Measurements from ENCODE around the gene LINGO3. TPM values are rescaled to one million over a fixed set of nuclear protein-coding genes. Genes with fewer than 3 reads are reported as not detected.

Gene LINGO3
- total RNA-seq, 4 donors from 2014 or later, result not detected

DNA sequence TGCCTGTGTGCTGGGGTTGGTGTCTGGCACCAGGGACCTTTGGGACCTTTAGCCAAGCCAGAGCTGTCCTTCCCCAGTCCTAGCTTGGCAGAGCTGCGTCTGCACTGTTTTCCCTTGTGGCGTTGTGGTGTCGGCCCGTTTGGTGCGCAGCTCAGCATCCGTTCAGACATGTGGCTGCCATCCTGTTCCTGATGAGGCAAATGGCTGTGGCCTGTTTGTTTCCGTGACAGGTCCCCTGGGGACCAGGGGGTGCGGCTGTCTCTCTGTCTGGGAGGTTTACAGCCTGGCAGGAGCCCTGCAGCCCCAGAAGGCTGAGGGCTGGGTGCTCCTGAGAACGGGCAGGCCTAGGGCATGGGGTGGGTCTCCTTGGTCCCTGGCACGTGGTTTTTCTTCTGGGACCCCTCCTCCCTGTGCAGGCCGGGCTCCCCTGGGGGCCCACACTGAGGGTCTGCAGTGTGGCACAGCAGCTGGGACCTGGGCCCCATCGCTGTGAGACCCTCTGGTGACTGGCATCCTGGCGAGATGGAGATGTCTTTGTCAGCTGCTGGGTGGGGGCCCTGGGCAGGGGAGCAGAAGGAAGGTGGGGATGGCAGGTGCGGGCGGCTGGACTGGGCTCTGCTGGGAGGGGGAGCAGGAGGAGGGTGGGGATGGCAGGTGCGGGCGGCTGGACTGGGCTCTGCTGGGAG, 24.5 kb upstream of the LINGO3 start:
- DNase-seq (ENCODE audit: low spot score in 2 of 2), result no peak
- TF ChIP-seq POLR2A (IDR thresholded peaks at IDR 0.05) (no peak), EP300 (IDR thresholded peaks at IDR 0.05) (no peak)
- peaks cover 54% of the 10 kb centered on the region for H3K4me1 ChIP-seq

DNA sequence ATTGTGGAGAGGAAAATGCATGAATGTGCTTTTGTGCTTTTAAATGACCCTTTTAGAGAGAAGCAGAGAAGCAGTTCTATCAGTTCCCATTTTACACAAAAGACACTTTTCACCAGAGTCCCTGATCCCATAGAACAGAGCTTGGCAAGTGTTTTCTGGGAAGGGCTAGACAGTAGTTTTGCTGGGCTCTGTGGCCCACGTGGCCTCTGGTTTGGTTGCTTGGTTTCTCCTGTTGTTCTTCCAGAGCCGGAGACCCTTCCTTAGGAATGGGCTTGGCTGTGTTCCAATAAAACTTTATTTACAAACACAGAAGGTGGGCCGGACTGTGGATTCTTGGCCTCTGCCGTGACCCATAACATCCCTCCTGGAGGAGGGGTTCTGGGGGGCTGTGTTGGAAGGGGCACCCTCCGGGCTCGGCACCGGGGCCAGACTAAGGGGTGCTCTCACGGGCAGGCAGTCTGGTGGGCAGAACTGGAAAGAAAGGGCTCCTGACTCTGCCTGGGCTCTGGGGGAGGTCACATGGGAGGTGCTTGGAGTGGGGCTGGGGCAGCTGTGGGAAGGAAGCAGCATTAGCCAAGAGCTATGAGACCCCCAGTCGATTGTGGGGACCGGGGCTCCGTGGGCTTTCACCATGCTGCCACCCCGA, 23.8 kb upstream of the LINGO3 start:
- Histone ChIP-seq H3K27me3 (no peaks in the 10 kb centered on the region), H3K4me3 (no peak overlapping the region), H3K27ac (peak overlapping the region; percentile 22), H3K9me3 (no peaks in the 10 kb centered on the region), H3K4me1 (peaks cover 61% of the 10 kb centered on the region), H3K36me3 (no peaks in the 10 kb centered on the region)
- WGBS, result 85% methylated on average over 4 of the region's 12 CpGs
- no peak for DNase-seq (ENCODE audit: low spot score in 2 of 2)
- TF ChIP-seq EP300 (IDR thresholded peaks at IDR 0.05), result no peak
- no peak for TF ChIP-seq POLR2A (IDR thresholded peaks at IDR 0.05)
- TF ChIP-seq POLR2AphosphoS5 (IDR thresholded peaks at IDR 0.05), result no peak

More for the DNA sequence above, 24.5 kb upstream of the LINGO3 start:
- H3K27ac ChIP-seq, result peak overlapping the region; percentile 3
- no peaks in the 10 kb centered on the region for H3K27me3 ChIP-seq
- no peak overlapping the region for H3K4me3 ChIP-seq
- peaks cover 4% of the 10 kb centered on the region for H3K36me3 ChIP-seq
- WGBS, result 40% methylated on average over 5 of the region's 17 CpGs
- H3K9me3 ChIP-seq, result no peaks in the 10 kb centered on the region

DNA sequence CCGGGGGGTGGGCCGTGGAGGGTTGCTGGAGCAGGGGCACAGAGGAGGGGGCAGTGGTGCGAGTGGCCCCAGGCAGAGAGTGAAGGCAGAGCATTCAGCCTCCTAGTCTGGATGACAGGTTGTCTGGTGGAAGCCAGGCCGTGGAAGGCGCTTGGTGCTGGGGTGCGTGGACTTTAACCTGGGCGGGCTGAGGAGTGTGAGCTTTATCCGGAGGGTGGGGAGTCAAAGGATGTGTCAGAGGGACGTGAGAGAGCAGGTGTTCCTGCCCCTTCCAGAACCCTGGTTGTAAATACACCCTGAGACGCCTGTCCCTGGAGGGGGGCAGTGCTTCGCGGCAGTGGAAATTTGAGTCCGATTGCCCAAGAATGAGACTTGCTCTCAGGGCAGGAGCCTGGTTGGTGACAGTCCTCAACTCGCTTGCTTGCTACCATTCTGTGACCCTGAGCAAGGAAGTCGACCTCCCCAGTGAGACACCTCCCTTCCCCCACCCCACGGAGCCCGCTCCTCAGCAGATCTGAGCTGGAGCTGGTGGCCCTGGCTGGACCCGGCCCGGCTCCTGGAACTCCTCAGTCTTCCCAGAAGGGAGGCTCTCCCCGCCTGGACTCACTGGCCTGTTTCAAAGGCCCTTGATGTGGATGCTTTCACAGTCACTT, 22.8 kb upstream of the LINGO3 start:
- Histone ChIP-seq H3K27ac (no peak overlapping the region), H3K9me3 (no peaks in the 10 kb centered on the region), H3K36me3 (peaks cover 3% of the 10 kb centered on the region), H3K27me3 (no peaks in the 10 kb centered on the region), H3K4me3 (no peak overlapping the region), H3K4me1 (peaks cover 69% of the 10 kb centered on the region)
- TF ChIP-seq EP300 (IDR thresholded peaks at IDR 0.05), result no peak
- TF ChIP-seq POLR2AphosphoS5 (IDR thresholded peaks at IDR 0.05), result no peak
- TF ChIP-seq, protein P1, sequence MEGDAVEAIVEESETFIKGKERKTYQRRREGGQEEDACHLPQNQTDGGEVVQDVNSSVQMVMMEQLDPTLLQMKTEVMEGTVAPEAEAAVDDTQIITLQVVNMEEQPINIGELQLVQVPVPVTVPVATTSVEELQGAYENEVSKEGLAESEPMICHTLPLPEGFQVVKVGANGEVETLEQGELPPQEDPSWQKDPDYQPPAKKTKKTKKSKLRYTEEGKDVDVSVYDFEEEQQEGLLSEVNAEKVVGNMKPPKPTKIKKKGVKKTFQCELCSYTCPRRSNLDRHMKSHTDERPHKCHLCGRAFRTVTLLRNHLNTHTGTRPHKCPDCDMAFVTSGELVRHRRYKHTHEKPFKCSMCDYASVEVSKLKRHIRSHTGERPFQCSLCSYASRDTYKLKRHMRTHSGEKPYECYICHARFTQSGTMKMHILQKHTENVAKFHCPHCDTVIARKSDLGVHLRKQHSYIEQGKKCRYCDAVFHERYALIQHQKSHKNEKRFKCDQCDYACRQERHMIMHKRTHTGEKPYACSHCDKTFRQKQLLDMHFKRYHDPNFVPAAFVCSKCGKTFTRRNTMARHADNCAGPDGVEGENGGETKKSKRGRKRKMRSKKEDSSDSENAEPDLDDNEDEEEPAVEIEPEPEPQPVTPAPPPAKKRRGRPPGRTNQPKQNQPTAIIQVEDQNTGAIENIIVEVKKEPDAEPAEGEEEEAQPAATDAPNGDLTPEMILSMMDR (IDR thresholded peaks at IDR 0.05), result no peak
- TF ChIP-seq POLR2A (IDR thresholded peaks at IDR 0.05), result no peak
- DNase-seq (ENCODE audit: low spot score in 2 of 2), result no peak
- WGBS, result 34% methylated on average over 3 of the region's 20 CpGs

DNA sequence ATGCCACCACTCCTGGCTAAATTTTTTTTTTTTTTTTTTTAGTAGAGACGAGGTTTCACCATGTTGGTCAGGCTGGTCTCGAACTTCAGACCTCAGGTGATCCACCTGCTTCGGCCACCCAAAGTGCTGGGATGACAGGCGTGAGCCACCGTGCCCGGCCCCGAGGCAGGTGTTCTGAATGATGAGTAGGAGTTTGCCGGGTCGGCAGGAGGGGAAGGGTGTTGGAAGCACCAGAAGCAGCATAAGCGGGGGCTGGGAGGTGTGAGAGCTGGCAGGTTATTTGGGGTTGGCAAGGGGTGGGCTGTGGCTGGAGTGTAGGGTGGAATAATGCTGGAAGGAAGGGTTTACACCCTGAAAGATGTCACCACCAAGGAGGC, 22.3 kb upstream of the LINGO3 start:
- peaks cover 9% of the 10 kb centered on the region for H3K36me3 ChIP-seq
- DNase-seq (ENCODE audit: low spot score in 2 of 2), result no peak
- H3K9me3 ChIP-seq, result no peaks in the 10 kb centered on the region
- H3K4me1 ChIP-seq, result peaks cover 70% of the 10 kb centered on the region
- WGBS, result 73% methylated on average over 10 of the region's 10 CpGs
- no peak overlapping the region for H3K4me3 ChIP-seq
- no peak overlapping the region for H3K27ac ChIP-seq
- TF ChIP-seq, protein P1 (IDR thresholded peaks at IDR 0.05), result no peak
- TF ChIP-seq POLR2A (IDR thresholded peaks at IDR 0.05) (no peak), POLR2AphosphoS5 (IDR thresholded peaks at IDR 0.05) (no peak), EP300 (IDR thresholded peaks at IDR 0.05) (no peak)
- no peaks in the 10 kb centered on the region for H3K27me3 ChIP-seq

DNA sequence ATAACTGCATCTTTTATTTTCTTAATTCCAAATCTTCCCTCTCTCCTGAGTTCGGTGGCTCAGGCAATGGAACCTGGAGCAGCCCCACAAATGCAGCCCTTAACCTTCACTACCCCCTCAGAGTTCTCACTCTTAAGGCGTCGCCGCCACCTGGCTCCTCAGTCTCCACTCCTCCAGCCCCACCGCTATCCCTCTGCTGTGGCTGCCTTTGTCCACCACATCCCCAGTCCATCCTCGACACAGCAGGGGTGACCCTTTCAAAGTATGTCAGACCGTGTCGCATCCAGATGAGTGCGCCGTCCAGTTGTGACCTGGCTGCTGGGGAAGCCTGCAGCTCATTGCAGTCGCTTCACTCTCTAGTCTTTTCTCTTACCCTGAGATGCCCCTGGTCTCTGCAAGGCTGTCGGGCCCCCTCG, 21.6 kb upstream of the LINGO3 start:
- Histone ChIP-seq H3K4me3 (peak overlapping the region; percentile 76), H3K9me3 (no peaks in the 10 kb centered on the region), H3K4me1 (peaks cover 70% of the 10 kb centered on the region), H3K27ac (no peak overlapping the region), H3K27me3 (no peaks in the 10 kb centered on the region), H3K36me3 (peaks cover 16% of the 10 kb centered on the region)
- 50% methylated on average over 11 of the region's 13 CpGs for WGBS
- DNase-seq (ENCODE audit: low spot score in 2 of 2), result no peak
- TF ChIP-seq POLR2AphosphoS5 (IDR thresholded peaks at IDR 0.05) (no peak), EP300 (IDR thresholded peaks at IDR 0.05) (no peak), POLR2A (IDR thresholded peaks at IDR 0.05) (no peak)
- TF ChIP-seq, protein P1 (IDR thresholded peaks at IDR 0.05), result no peak

DNA sequence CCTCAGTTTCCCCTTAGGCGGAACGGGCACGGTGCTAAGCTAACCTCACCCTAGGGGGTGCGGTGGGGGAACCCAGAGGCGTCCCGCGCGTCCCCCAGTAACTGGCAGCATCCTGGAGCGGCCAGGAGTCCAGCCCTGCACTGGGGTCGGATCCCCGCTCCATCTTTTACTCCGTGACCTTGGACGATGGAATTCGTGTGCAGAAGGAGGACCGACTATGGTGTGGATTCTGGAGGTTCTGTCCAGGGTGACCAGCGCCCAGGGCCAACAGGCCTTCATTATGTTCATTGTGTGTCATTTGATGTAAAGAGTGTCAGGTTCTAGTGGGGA, 21.2 kb upstream of the LINGO3 start:
- WGBS, result 0% methylated on average over 5 of the region's 16 CpGs
- Histone ChIP-seq H3K9me3 (no peaks in the 10 kb centered on the region), H3K4me1 (peaks cover 70% of the 10 kb centered on the region), H3K27me3 (no peaks in the 10 kb centered on the region), H3K27ac (peak overlapping the region; percentile 64), H3K4me3 (peak overlapping the region; percentile 76), H3K36me3 (peaks cover 20% of the 10 kb centered on the region)
- DNase-seq (ENCODE audit: low spot score in 2 of 2), result no peak
- TF ChIP-seq, protein P1 (IDR thresholded peaks at IDR 0.05), result no peak
- TF ChIP-seq EP300 (IDR thresholded peaks at IDR 0.05), result no peak
- no peak for TF ChIP-seq POLR2AphosphoS5 (IDR thresholded peaks at IDR 0.05)
- no peak for TF ChIP-seq POLR2A (IDR thresholded peaks at IDR 0.05)

All from suprapubic skin (tissue), 4 donors.